ENCODE data around the gene RPTOR. TPM values are rescaled to one million over a fixed set of nuclear protein-coding genes. Genes with fewer than 3 reads are reported as not detected.
A peak's percentile ranks its signal among the peaks of the same experiment; 100 is the strongest.

Gene RPTOR
- total RNA-seq, 1 experiment from 2014 or later: 66.7 TPM

DNA sequence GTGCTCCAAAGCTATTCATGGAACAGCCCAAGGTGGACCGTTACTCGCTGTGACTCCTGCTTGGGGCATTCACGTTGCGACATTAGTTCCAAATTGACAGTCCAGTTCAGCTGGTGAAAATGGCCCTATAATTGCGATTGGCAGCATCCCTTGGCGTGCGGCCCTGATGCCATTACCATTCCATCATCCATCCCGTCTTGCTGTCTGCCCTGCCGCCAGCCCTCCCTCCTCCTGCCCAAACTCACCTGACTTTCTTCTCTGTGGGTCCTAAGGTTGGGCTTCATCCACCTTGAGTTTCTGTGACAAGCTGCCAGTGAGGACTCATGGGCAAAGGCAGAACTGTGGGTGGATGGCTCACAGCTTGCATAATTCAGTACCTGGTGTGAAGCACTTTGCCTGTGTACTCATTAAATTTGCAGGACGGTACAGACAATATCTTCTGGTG lies 104.6 kb downstream of the RPTOR start:
- Mint-ChIP-seq H3K27me3 (ENCODE audit: insufficient read depth, unreplicated experiment) (no peaks in the 10 kb centered on the region), H3K4me1 (ENCODE audit: low read depth, unreplicated experiment) (peaks cover 26% of the 10 kb centered on the region), H3K27ac (ENCODE audit: unreplicated experiment) (peak overlapping the region; percentile 20), H3K36me3 (ENCODE audit: insufficient read depth, unreplicated experiment) (peaks cover 15% of the 10 kb centered on the region), H3K4me3 (ENCODE audit: unreplicated experiment) (no peak overlapping the region), H3K9me3 (ENCODE audit: unreplicated experiment) (no peaks in the 10 kb centered on the region)
- TF ChIP-seq, protein P1, sequence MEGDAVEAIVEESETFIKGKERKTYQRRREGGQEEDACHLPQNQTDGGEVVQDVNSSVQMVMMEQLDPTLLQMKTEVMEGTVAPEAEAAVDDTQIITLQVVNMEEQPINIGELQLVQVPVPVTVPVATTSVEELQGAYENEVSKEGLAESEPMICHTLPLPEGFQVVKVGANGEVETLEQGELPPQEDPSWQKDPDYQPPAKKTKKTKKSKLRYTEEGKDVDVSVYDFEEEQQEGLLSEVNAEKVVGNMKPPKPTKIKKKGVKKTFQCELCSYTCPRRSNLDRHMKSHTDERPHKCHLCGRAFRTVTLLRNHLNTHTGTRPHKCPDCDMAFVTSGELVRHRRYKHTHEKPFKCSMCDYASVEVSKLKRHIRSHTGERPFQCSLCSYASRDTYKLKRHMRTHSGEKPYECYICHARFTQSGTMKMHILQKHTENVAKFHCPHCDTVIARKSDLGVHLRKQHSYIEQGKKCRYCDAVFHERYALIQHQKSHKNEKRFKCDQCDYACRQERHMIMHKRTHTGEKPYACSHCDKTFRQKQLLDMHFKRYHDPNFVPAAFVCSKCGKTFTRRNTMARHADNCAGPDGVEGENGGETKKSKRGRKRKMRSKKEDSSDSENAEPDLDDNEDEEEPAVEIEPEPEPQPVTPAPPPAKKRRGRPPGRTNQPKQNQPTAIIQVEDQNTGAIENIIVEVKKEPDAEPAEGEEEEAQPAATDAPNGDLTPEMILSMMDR (IDR thresholded peaks at IDR 0.05; ENCODE audit: insufficient read depth in 1 of 2, low read depth in 1 of 2, low read length in 1 of 2, severe bottlenecking in 1 of 2, unreplicated experiment in 1 of 2): no peak
- H3K4me1 ChIP-seq: peaks cover 21% of the 10 kb centered on the region
- no peaks in the 10 kb centered on the region; the same call in 1 of the 2 replicates for H3K36me3 ChIP-seq (ENCODE audit: control insufficient read depth, insufficient read depth, low read length)
- H3K27me3 ChIP-seq (replicated peaks; ENCODE audit: control insufficient read depth, insufficient read depth, low read length): no peaks in the 10 kb centered on the region
- ChIA-PET POLR2A (no interaction called here), CTCF (interaction anchor here (1.2 to 1.9 kb wide), 10 partner anchors 17 to 525 kb away, joined by 3 to 17 read pairs (median 5); no protein-coding TSS in a partner anchor)
- intact Hi-C loops (cut with micrococcal nuclease; ENCODE audit: unreplicated experiment): no loop called here
- no peak overlapping the region for H3K4me3 ChIP-seq (ENCODE audit: low read depth, low read length)
- no peak for DNase-seq
- no peaks in the 10 kb centered on the region for H3K9me3 ChIP-seq
- no TSS peak for BruUV-seq (replicated peaks)

DNA sequence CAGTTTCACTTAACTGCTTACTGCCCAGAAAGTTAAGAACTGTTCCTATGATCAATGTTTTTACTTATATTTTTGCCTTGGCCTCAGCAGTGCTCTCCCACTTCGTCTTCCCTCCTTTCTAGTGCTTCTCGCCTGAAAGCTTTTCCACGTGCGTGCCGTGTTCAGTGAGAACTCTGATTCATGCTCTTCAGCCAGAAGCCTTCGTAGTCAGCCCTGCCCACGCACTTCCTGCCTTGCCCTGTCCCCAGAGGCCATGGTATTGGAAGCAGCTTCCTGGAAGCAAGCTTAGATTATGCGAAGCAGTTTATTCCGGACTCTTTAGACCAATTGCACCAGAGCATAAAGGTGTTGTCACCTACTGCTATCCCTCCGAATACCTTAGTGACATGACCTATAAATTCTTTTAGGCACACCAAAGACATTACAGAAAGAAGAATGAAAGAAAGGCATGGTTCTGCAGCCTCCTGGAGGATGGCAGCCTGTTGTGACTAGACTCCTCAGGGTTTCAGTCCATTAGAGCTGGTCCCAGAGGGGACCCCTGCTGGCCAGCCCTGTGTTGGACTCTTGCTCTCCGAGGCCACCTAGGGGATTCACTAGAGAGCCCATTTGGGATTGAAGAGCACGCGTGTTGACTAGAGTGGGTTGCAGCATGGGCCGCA lies 105.2 kb downstream of the RPTOR start:
- BruUV-seq (replicated peaks): no TSS peak

GRCh38 chr17:80650331-80650672 lies 105.7 kb downstream of the RPTOR start:
- Histone ChIP-seq H3K9me3 (no peaks in the 10 kb centered on the region), H3K36me3 (ENCODE audit: control insufficient read depth, insufficient read depth, low read length) (no peaks in the 10 kb centered on the region), H3K27me3 (replicated peaks; ENCODE audit: control insufficient read depth, insufficient read depth, low read length) (no peaks in the 10 kb centered on the region), H3K4me1 (peaks cover 21% of the 10 kb centered on the region), H3K4me3 (ENCODE audit: low read depth, low read length) (no peak overlapping the region)
- peaks cover 16% of the 10 kb centered on the region for H3K36me3 Mint-ChIP-seq (ENCODE audit: insufficient read depth, unreplicated experiment)
- TF ChIP-seq, protein P1 (IDR thresholded peaks at IDR 0.05; ENCODE audit: insufficient read depth in 1 of 2, low read depth in 1 of 2, low read length in 1 of 2, severe bottlenecking in 1 of 2, unreplicated experiment in 1 of 2): no peak
- H3K27ac Mint-ChIP-seq (ENCODE audit: unreplicated experiment): no peak overlapping the region
- H3K4me1 Mint-ChIP-seq (ENCODE audit: low read depth, unreplicated experiment): peaks cover 26% of the 10 kb centered on the region
- POLR2A ChIA-PET: no interaction called here
- no peaks in the 10 kb centered on the region for H3K27me3 Mint-ChIP-seq (ENCODE audit: insufficient read depth, unreplicated experiment)
- DNase-seq: no peak
- H3K4me3 Mint-ChIP-seq (ENCODE audit: unreplicated experiment): no peak overlapping the region
- intact Hi-C loops (cut with micrococcal nuclease; ENCODE audit: unreplicated experiment): loop anchor here (1.0 to 2.0 kb wide), 4 partner anchors 50 to 223 kb away; no protein-coding TSS in a partner anchor
- BruUV-seq (replicated peaks): no TSS peak
- CTCF ChIA-PET: interaction anchor here (0.7 to 1.9 kb wide), 15 partner anchors 13 to 526 kb away, joined by 3 to 17 read pairs (median 4); no protein-coding TSS in a partner anchor
- H3K9me3 Mint-ChIP-seq (ENCODE audit: unreplicated experiment): no peaks in the 10 kb centered on the region

More for the DNA sequence above, 105.2 kb downstream of the RPTOR start:
- TF ChIP-seq, protein P1 (IDR thresholded peaks at IDR 0.05; ENCODE audit: insufficient read depth in 1 of 2, low read depth in 1 of 2, low read length in 1 of 2, severe bottlenecking in 1 of 2, unreplicated experiment in 1 of 2): peak; percentile 93 to 99
- ChIA-PET CTCF (interaction anchor here (0.6 to 1.9 kb wide), 16 partner anchors 12 to 526 kb away, joined by 3 to 17 read pairs (median 4); no protein-coding TSS in a partner anchor), POLR2A (no interaction called here)
- Mint-ChIP-seq H3K27me3 (ENCODE audit: insufficient read depth, unreplicated experiment) (no peaks in the 10 kb centered on the region), H3K4me1 (ENCODE audit: low read depth, unreplicated experiment) (peaks cover 26% of the 10 kb centered on the region), H3K36me3 (ENCODE audit: insufficient read depth, unreplicated experiment) (peaks cover 17% of the 10 kb centered on the region), H3K4me3 (ENCODE audit: unreplicated experiment) (no peak overlapping the region), H3K27ac (ENCODE audit: unreplicated experiment) (peak overlapping the region; percentile 20), H3K9me3 (ENCODE audit: unreplicated experiment) (no peaks in the 10 kb centered on the region)
- DNase-seq: peak; percentile 80 to 83
- Histone ChIP-seq H3K36me3 (ENCODE audit: control insufficient read depth, insufficient read depth, low read length) (no peaks in the 10 kb centered on the region; the same call in 1 of the 2 replicates), H3K4me1 (peaks cover 21% of the 10 kb centered on the region), H3K27me3 (replicated peaks; ENCODE audit: control insufficient read depth, insufficient read depth, low read length) (no peaks in the 10 kb centered on the region), H3K9me3 (no peaks in the 10 kb centered on the region), H3K4me3 (ENCODE audit: low read depth, low read length) (no peak overlapping the region)
- intact Hi-C loops (cut with micrococcal nuclease; ENCODE audit: unreplicated experiment): loop anchor here (1.0 to 2.0 kb wide), 4 partner anchors 50 to 222 kb away; no protein-coding TSS in a partner anchor
